Measurements from ENCODE around the gene ATOH8. TPM values are rescaled to one million over a fixed set of nuclear protein-coding genes. Genes with fewer than 3 reads are reported as not detected.
A peak's percentile ranks its signal among the peaks of the same experiment; 100 is the strongest.

Gene ATOH8
- total RNA-seq, 3 donors from 2014 or later = 20.8 to 167 (median 46.2) TPM

GRCh38 chr2:85758361-85759256, 4.8 kb downstream of the ATOH8 start:
- peaks cover 0 to 23% of the 10 kb centered on the region in 2 donors for H3K27me3 ChIP-seq
- H3K4me1 ChIP-seq = peaks cover 0 to 7% of the 10 kb centered on the region in 2 donors
- DNase-seq (ENCODE audit: low spot score in 2 of 2) = peak in 1 of 2 donors; percentile 78
- no peaks in the 10 kb centered on the region for H3K36me3 ChIP-seq
- peak overlapping the region in 2 of 3 donors; percentile 29 to 99 for H3K4me3 ChIP-seq
- TF ChIP-seq, protein P1, sequence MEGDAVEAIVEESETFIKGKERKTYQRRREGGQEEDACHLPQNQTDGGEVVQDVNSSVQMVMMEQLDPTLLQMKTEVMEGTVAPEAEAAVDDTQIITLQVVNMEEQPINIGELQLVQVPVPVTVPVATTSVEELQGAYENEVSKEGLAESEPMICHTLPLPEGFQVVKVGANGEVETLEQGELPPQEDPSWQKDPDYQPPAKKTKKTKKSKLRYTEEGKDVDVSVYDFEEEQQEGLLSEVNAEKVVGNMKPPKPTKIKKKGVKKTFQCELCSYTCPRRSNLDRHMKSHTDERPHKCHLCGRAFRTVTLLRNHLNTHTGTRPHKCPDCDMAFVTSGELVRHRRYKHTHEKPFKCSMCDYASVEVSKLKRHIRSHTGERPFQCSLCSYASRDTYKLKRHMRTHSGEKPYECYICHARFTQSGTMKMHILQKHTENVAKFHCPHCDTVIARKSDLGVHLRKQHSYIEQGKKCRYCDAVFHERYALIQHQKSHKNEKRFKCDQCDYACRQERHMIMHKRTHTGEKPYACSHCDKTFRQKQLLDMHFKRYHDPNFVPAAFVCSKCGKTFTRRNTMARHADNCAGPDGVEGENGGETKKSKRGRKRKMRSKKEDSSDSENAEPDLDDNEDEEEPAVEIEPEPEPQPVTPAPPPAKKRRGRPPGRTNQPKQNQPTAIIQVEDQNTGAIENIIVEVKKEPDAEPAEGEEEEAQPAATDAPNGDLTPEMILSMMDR (IDR thresholded peaks at IDR 0.05) = no peak
- TF ChIP-seq POLR2AphosphoS5 (IDR thresholded peaks at IDR 0.05) (no peak), POLR2A (IDR thresholded peaks at IDR 0.05) (no peak)
- intact Hi-C loops (cut with DNase I; ENCODE audit: low total_unique reads) = no loop called here
- no peaks in the 10 kb centered on the region for H3K9me3 ChIP-seq
- peak overlapping the region; percentile 19 to 32 for H3K27ac ChIP-seq

DNA sequence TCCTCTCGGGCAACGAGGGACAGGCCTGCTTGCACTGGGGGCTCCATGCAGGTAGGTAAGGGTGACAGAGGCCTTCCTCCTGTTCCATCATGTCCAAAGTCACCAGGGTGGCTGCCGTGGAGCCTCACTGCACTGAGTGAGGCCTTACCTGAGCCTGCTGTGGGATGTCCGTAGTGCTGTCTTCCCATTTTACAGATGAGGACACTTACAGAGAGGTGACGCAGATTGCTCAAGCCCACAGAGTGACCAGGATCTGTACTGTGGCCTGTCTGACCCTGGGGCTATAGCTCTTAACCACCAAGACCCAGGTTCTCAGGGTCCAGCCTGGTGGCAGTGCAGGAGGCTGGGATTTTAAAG, 5.4 kb downstream of the ATOH8 start:
- Histone ChIP-seq H3K27ac (peak overlapping the region in 1 of 2 donors; percentile 21), H3K36me3 (no peaks in the 10 kb centered on the region), H3K4me1 (peaks cover 0 to 3% of the 10 kb centered on the region in 2 donors), H3K9me3 (no peaks in the 10 kb centered on the region), H3K27me3 (peaks cover 0 to 16% of the 10 kb centered on the region in 2 donors), H3K4me3 (peak overlapping the region in 2 of 3 donors; percentile 29 to 99)
- DNase-seq (ENCODE audit: low spot score in 2 of 2) = no peak
- intact Hi-C loops (cut with DNase I; ENCODE audit: low total_unique reads) = no loop called here
- TF ChIP-seq POLR2AphosphoS5 (IDR thresholded peaks at IDR 0.05) (no peak), POLR2A (IDR thresholded peaks at IDR 0.05) (no peak)
- TF ChIP-seq, protein P1 (IDR thresholded peaks at IDR 0.05) = no peak

DNA sequence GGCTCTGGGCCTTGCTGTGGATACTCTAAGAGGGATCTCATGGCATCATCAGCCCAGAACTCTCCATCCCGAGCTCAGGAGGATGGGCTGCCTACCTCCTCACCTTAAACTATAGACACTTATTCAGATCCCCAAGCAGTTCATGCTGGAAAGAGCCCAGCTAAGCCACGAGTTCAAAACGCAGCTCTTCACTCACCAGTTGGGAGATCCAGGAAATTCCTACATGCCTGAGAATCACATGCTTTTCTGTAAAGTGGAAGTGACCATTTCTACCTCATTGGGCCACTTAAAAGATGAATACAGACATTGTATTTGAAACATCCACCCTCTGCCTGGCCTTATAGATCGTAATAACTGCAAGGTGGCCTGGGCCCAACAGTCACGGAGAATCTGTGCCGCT, 6.6 kb downstream of the ATOH8 start:
- Histone ChIP-seq H3K4me3 (no peak overlapping the region), H3K27ac (peak overlapping the region in 1 of 2 donors; percentile 40), H3K9me3 (no peaks in the 10 kb centered on the region), H3K27me3 (peaks cover 0 to 5% of the 10 kb centered on the region in 2 donors), H3K4me1 (peaks cover 0 to 3% of the 10 kb centered on the region in 2 donors), H3K36me3 (no peaks in the 10 kb centered on the region)
- no peak for TF ChIP-seq POLR2AphosphoS5 (IDR thresholded peaks at IDR 0.05)
- TF ChIP-seq POLR2A (IDR thresholded peaks at IDR 0.05) = no peak
- TF ChIP-seq, protein P1 (IDR thresholded peaks at IDR 0.05) = no peak
- no peak for DNase-seq (ENCODE audit: low spot score in 2 of 2)
- intact Hi-C loops (cut with DNase I; ENCODE audit: low total_unique reads) = no loop called here

DNA sequence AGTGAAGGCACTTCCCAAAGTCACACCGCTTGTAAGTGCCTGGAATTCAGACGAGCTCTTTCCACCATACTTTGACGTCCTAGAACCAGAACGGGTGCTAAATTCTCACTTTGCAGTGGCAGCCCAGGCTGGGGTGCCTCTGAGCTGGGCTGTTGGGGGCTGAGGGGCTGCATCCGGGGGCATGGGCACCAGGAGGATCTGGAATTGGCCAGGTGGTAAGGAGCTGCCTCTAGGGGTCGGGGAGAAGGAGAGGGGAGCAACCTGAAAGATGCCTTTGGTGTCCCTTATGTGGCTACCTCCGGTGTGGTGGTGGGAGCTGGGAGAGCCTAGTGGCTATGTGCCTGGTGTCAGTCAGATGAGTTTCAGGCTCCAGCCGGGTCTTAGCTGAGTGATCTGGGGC, 7.1 kb downstream of the ATOH8 start:
- intact Hi-C loops (cut with DNase I; ENCODE audit: low total_unique reads) = no loop called here
- Histone ChIP-seq H3K4me3 (no peak overlapping the region), H3K4me1 (peaks cover 0 to 3% of the 10 kb centered on the region in 2 donors), H3K36me3 (no peaks in the 10 kb centered on the region), H3K27ac (peak overlapping the region in 1 of 2 donors; percentile 40), H3K27me3 (peaks cover 0 to under 1% of the 10 kb centered on the region in 2 donors), H3K9me3 (no peaks in the 10 kb centered on the region)
- TF ChIP-seq POLR2AphosphoS5 (IDR thresholded peaks at IDR 0.05) (no peak), POLR2A (IDR thresholded peaks at IDR 0.05) (no peak)
- TF ChIP-seq, protein P1 (IDR thresholded peaks at IDR 0.05) = no peak
- no peak for DNase-seq (ENCODE audit: low spot score in 2 of 2)

DNA sequence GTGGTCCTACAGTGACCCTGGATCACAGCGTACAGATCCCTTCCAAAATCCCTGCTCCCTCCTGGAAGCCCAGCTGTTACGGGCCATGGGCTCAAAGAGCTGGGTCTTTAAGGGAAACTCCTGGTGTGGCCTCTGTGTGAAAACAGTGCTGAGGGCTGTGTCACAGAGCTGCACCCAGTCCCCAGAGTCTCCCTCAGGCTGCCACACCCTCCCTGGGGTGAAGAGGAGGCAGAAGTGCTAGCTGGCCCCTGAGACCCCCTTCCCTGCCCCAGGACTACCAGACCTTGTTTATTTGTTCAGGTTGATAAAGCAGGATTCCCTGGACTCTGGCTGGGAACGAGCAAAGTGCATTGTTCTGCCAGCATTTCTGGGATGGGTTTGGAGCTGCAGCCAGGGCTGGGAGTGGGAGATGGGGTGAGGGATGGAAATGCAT, 7.7 kb downstream of the ATOH8 start:
- intact Hi-C loops (cut with DNase I; ENCODE audit: low total_unique reads) = no loop called here
- Histone ChIP-seq H3K27ac (peak overlapping the region in 1 of 2 donors; percentile 10), H3K4me1 (peaks cover 0 to 3% of the 10 kb centered on the region in 2 donors), H3K27me3 (no peaks in the 10 kb centered on the region), H3K9me3 (no peaks in the 10 kb centered on the region), H3K4me3 (no peak overlapping the region), H3K36me3 (no peaks in the 10 kb centered on the region)
- no peak for DNase-seq (ENCODE audit: low spot score in 2 of 2)
- TF ChIP-seq POLR2A (IDR thresholded peaks at IDR 0.05) (no peak), POLR2AphosphoS5 (IDR thresholded peaks at IDR 0.05) (no peak)
- TF ChIP-seq, protein P1 (IDR thresholded peaks at IDR 0.05) = no peak
